GM12872 (cell line): Measurements from ENCODE around the gene TBX3.

Source experiments
- CTCF ChIP-seq: IDR thresholded peaks from 3 replicates; pipeline ENCODE4 v1.5.1; 2011; ENCODE audit warnings: low read depth, mild to moderate bottlenecking, low read length, moderate library complexity; ENCODE audit not compliant: insufficient read depth

TBX3 gene

GRCh38 chr12:114664651-114665320 is 19.2 kb downstream of the TBX3 start:
- no peak for TF ChIP-seq CTCF

GRCh38 chr12:114662512-114663177 is 21.3 kb downstream of the TBX3 start:
- peak; percentile 95 for TF ChIP-seq CTCF

DNA sequence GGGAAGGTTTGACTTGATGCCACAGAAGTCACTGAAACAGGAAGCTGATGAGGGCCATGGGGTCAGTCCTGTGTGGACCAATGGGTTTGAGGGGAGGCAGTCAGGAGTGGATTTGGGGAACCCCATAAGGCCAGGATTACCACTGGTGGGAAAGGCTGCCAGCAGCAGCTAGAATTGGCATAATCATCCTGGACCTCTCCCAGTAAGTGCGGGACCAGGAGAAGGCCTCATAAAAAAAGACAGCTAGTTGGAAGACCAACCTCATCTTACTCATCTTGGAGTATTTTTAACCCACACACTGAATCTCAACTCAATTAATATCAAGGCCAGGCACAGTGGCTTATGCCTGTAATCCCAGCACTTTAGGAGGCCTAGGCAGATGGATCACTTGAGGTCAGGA is 22.7 kb downstream of the TBX3 start:
- TF ChIP-seq CTCF, result no peak

GRCh38 chr12:114659084-114659483 is 24.9 kb downstream of the TBX3 start:
- TF ChIP-seq CTCF, result no peak

DNA sequence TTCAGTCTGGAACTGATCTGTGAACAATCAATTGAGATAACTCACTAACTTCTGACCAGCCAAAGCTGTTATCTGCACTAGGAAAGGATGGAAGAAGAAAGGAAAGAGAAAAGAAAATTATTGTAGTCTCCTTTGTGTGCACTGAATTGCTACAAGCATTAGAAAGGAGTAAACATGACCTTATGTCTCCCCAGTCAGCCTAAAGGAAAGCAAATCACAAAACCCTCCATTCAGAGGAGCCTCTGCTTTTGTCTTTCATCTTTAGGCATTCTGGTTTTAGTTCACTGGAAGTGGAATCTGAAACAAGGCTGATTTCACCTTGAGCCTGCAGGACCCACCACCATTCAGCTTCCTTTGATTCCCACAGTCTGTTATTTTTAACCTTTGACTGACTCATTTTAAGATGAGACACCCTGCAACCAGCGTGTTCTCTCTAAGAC is 26.0 kb downstream of the TBX3 start:
- TF ChIP-seq CTCF, result no peak

- no peak for TF ChIP-seq CTCF
Measured at GRCh38 chr12:114657597-114657920, 26.4 kb downstream of the TBX3 start.

DNA sequence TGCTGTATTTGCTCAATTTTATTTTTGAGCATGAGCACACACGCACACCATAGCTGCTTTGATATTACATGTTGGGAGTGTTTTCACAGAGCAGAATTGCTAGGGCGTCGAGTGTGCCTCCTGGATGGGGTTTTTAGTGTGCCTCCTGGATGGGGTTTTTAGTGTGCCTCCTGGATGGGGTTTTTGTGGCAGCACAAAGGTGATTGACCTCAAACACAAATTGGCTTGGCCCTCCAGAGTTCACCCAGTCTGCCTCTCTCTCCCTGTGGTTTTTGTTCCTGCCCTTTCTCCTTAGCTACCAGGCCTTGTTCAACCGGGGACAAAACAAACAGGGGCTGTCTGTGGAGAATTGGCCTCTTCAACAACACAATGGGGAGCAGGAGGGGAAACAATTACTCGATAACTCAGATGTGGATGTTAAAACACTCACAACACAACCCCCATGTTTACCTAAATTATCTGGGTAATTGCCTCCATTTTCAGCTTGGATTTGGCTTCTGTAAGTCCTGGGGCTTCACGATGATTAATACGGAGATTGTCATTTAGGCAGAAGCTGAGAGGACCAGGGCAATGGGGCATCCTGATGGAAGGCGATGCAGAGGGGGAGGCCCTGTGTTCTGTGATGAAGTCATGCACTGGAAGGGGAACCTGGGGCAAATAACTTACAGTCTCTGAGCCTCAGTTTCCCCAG is 26.9 kb downstream of the TBX3 start:
- no peak for TF ChIP-seq CTCF
